GM21381 (cell line): ENCODE data around the gene DHRS3.

Experiments
- ATAC-seq: cut with Tn5 transposase; IDR thresholded peaks from one replicate; pipeline ENCODE4 v1.9.1; 2021; ENCODE audit warnings: mild to moderate bottlenecking, moderate library complexity; ENCODE audit not compliant: unreplicated experiment

Gene DHRS3

DNA sequence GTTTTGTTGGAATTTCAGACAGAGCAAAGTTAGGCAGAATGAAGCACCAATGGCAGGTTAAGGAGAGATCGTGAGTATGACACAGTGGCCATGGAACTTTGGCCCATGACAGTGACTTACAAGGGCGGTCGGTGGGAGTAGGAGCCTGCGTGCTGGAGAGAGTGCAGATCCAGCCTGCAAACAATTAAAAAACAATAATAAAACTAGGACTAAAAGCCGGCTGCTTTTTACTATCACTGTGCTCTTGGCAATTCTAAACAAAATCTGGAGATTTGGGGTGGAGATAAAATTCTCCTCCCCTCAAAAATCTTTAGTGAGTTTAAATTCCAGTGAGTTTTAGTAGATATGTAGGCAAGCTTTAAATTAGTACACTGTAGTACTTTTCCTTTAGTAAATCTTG is 96.9 kb downstream of the DHRS3 start:
- no peak for ATAC-seq

- no peak for ATAC-seq
Observed at GRCh38 chr1:12519693-12520364, 98.2 kb downstream of the DHRS3 start.

- no peak for ATAC-seq
Observed at GRCh38 chr1:12518931-12519692, 98.9 kb downstream of the DHRS3 start.
